Gastrocnemius medialis (tissue), 4 donors: ENCODE data around the gene AUTS2.

Experiments used
- POLR2A ChIP-seq, 2 donors: fragments of 450-650 bp; IDR thresholded peaks; one replicate each; pipeline ENCODE4 v1.6.1; 2017; ENCODE audit warnings: antibody characterized with exemption in 2 of 2, mild to moderate bottlenecking in 2 of 2, moderate library complexity in 2 of 2
- TF ChIP-seq, protein P1 (sequence below), 5 experiments: fragments of 450-650 bp in 3 of 5; fragments of 200-600 bp in 2 of 5; sonication (generic) in 2 of 5; IDR thresholded peaks in 4 of 5; conservative IDR thresholded peaks in 1 of 5; 1 replicate in 4 of 5; 2 replicates in 1 of 5; pipeline ENCODE4 v1.5.1; 2016 to 2019; ENCODE audit warnings: antibody characterized with exemption in 5 of 5, mild to moderate bottlenecking in 3 of 5, moderate library complexity in 3 of 5

DNA sequence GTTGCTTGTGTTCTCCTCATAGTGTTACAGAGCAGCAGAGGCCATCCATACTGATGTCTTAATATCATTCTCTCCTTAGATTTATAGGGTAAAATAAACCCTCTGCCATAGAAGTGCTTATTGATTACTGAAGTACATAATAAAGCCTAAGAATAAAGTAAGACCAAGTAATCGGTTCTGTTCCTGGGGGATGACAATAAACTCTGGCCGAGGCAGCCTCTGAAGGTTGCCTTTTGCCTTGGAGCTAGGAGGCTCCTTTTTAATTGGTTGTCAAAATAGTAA, 822.0 kb downstream of the AUTS2 start:
- no peak for TF ChIP-seq POLR2A (IDR thresholded peaks at IDR 0.05)
- TF ChIP-seq, protein P1, sequence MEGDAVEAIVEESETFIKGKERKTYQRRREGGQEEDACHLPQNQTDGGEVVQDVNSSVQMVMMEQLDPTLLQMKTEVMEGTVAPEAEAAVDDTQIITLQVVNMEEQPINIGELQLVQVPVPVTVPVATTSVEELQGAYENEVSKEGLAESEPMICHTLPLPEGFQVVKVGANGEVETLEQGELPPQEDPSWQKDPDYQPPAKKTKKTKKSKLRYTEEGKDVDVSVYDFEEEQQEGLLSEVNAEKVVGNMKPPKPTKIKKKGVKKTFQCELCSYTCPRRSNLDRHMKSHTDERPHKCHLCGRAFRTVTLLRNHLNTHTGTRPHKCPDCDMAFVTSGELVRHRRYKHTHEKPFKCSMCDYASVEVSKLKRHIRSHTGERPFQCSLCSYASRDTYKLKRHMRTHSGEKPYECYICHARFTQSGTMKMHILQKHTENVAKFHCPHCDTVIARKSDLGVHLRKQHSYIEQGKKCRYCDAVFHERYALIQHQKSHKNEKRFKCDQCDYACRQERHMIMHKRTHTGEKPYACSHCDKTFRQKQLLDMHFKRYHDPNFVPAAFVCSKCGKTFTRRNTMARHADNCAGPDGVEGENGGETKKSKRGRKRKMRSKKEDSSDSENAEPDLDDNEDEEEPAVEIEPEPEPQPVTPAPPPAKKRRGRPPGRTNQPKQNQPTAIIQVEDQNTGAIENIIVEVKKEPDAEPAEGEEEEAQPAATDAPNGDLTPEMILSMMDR (IDR thresholded peaks at IDR 0.05 in 4 of 5, conservative IDR thresholded peaks at IDR 0.05 in 1 of 5): no peak
